ENCODE results near the gene SIGLEC15. TPM values are rescaled to one million over a fixed set of nuclear protein-coding genes. Genes with fewer than 3 reads are reported as not detected.
"Not testable (repeated sequence)": the region's sequence is repeated elsewhere in the genome, so short reads cannot be mapped to it uniquely, and the experiment has no call there.

Gene SIGLEC15
- 1.2 TPM for total RNA-seq (ENCODE audit: insufficient read depth, low replicate concordance)

DNA sequence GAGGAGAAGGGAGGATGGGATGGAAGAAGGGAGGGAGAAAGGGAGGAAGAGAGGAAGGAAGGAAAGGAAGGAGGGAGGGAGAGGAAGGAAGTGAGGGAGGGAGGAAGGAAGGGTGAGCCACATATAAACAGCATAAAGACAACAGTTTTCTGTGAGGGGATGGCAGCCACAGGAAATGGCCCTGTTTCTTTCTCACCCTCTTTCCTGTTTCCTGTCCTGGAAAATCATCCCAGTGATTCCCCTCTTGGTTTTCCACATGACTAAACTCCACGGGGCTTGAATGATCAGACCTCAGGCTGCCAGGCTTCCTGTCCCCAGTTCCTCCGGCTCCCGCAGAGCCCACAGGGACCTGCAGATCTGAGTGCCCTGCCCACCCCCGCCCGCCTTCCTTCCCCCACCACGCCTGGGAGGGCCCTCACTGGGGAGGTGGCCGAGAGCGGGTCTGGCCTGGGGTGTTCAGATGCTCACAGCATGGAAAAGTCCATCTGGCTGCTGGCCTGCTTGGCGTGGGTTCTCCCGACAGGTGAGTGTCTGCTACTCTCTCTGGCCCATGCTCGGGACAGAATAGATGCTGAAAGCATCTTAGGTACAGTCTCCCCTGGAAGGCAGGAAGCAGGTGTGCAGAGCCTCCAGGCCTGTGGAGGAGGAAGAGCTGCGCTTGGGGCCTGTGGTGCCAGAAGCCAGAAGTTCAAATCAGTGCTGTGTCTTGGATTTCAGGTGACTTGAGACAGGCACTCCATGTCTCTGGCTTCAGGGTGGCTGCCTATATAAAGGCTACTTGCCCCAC lies at the start of gene SIGLEC15:
Gene SIGLEC15, plus strand, starts transcription at position 418 of the 787 bp plus-strand sequence. Its CDS starts 54 bp downstream, at position 472.
- DNase-seq (ENCODE audit: low spot score), result no peak

GRCh38 chr18:45775743-45776142 lies 49.7 kb upstream of the SIGLEC15 start:
- DNase-seq (ENCODE audit: low spot score), result no peak

GRCh38 chr18:45777393-45777792 lies 48.1 kb upstream of the SIGLEC15 start:
- DNase-seq (ENCODE audit: low spot score), result no peak

- DNase-seq (ENCODE audit: low spot score), result no peak
Measured at GRCh38 chr18:45780568-45780967, 44.9 kb upstream of the SIGLEC15 start.

GRCh38 chr18:45782662-45783061 lies 42.8 kb upstream of the SIGLEC15 start:
- no peak for DNase-seq (ENCODE audit: low spot score)

GRCh38 chr18:45783097-45784075 lies 42.1 kb upstream of the SIGLEC15 start:
- peak; percentile 50 for DNase-seq (ENCODE audit: low spot score)

DNA sequence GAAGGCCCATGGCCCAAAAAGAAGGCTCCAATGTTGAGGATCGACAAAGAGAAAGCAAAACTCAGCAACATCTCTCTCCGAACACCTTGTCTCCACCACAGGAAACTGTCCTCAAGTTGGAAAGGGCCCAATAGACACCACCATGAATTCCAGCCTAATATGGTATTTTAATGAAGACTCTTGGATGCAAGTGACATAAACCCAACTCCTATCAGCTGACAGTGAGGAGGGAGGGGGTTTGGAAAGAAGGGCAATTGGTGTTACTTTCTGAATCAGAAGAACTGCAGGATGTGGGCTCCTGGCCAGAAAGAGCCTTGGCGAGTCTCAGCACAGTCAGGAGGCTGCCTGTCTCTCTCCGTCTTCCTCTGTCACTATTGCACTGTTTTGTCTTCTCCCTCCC lies 40.3 kb upstream of the SIGLEC15 start:
- DNase-seq (ENCODE audit: low spot score), result no peak

DNA sequence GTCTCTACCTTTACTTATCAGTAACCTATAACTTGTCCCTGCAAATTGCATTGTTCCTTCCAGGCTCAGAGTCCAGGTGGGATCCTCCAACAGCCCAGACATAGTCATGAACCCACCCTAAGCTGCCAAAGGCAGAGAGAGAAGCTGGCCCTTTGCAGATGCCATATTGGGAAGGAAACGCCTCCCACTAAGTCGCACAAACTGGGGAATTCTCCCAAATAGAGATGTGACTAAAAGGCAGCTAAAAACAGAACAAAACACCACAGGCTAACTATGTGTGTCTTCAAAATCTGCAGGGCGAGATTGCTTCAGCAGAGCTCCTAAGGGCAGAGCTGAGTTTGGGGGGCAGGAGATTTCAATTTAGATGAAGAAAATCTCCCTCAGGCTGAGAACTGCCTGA lies 38.5 kb upstream of the SIGLEC15 start:
- no peak for DNase-seq (ENCODE audit: low spot score)

- no peak for DNase-seq (ENCODE audit: low spot score)
Measured at GRCh38 chr18:45787346-45787745, 38.1 kb upstream of the SIGLEC15 start.

DNA sequence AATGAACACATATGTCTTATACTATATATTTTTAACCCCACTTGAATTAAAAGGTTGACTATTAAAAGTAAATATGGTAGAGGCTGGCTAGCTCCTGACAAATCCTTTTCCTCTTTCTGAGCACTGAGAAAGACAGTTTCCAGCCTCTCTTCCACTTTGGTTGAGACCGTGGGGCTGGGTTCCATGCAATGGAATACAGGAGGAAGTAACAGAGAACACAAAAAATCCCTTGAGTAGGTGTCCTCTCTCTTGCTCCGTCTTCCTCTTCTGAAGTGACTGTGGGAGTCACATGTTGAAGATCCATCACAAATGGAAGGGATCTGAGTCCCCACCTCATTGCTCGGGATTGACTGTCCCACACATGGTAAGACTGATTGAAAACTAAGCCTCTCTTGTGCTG lies 36.6 kb upstream of the SIGLEC15 start:
- no peak for DNase-seq (ENCODE audit: low spot score)

GRCh38 chr18:45792506-45793263 lies 32.8 kb upstream of the SIGLEC15 start:
- no peak for DNase-seq (ENCODE audit: low spot score)

DNA sequence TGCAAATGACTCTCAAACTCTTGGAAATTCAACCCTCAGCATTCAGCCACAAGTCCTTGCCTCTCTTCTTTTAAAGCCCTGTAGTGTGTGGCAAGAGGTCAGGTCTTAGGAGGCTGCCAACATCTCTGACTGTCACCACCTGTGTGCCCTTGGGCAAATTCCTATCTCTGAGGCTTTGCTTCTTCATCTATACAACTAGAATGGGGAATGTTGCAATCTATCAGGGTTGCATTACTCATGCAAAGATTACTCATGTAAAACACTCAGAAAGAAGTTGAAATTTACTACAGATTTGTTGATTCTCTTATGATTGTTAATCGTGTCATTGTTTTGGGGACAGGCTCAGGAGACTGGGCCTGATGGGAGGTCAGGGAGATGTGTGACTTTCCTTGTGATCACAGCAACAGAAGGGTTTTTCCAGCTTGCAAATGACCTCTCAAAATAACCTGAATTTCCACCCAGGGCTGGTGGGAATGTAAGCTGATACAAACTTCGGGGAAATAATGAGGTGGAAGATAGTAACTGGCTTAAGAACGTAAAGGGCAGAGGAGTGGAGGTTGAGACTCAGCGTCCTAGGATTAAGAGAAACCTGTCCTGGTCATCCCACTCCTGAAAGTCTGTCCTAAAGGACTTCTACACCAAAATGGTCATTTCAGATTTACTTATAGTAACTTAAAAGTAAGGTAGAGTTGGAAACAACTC lies 32.1 kb upstream of the SIGLEC15 start:
- DNase-seq (ENCODE audit: low spot score), result no peak

GRCh38 chr18:45801416-45802004 lies 24.0 kb upstream of the SIGLEC15 start:
- no peak for DNase-seq (ENCODE audit: low spot score)

DNA sequence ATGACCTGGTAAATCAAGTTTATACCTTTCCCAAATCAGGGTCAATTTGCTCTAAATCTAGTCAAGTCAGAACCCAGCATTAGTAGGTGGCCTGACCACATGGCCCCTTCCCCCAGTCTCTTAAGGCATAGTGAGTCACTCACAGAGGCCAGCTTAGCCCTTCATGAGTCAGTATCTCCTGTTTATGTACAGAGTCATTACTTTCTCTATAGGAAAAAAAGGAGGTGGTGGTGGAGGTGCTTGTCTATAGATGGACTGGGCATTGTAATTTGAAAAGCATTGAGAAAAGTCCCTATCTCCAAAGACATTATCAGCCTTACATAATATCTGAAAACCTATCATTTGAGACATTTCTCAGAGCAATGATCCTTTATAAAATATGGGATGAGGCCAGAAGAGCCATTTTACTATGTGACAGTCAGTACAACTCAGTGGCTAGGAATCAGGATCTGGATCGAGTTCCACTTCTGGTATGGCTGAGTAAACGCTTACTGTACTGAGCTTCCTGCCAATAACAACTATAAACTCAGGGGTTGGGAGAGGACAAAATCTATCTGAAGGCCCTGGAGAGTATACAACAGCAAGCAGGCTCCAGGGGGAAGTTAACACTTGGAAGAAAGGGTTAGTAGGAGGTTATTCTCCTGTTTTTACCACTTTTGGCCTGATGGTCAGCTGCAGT lies 22.5 kb upstream of the SIGLEC15 start:
- peak; percentile 66 for DNase-seq (ENCODE audit: low spot score)

GRCh38 chr18:45805551-45805950 lies 19.9 kb upstream of the SIGLEC15 start:
- DNase-seq (ENCODE audit: low spot score), result no peak

DNA sequence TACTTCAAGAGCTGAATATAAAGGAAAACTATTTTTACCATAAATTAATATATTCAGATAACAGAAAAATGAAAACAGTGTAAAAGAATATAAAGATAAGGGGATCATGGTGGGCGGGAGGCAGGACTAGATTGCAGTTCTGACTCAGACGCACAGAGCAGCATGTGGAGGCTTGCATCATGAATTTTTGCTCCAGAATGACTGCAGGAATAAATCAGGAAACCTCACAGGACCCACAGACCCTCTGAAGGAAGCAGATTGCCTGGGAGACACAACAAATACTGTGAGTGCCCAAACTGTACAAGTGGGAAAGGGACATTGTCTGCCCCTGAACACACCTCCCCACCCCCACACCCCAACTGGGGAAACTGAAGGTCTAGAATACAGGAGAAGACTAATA lies 19.2 kb upstream of the SIGLEC15 start:
- DNase-seq (ENCODE audit: low spot score), result peak; percentile 57

DNA sequence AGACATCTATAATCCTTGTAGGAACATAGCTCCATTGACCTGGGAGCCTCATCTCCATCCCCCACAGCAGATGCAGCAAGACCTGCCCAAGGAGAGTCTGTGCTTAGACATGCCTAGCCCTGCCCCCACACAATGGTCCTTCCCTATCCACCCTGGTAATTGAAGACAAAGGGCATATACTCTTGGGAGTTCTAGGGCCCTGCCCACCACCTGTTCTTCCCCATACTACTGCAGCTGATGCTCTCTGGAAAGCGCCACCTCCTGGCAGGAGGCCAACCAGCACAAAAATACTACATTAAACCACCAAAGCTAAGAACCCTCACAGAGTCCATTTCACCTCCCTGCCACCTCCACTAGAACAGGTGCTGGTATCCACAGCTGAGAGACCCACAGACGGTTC lies 18.3 kb upstream of the SIGLEC15 start:
- not testable (repeated sequence) for DNase-seq (ENCODE audit: low spot score)

DNA sequence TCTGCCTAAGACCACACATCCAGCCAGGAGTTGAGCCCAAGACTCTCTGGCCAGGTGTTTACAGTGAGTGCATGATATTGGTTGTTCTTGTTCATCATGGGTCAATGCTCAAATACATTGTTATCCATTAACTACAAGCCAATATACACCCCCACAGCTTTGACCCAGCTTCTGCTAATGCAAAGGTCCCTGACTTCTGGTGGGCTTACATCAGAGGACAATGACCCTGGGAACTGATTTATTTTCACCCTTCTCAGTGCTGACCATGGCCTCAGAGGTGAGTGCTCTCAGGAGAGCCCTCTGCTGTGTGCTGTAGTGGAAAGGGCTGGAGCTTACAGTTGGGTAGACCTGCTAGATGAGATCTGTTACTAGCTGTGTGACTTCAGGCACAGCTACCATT lies 10.7 kb upstream of the SIGLEC15 start:
- DNase-seq (ENCODE audit: low spot score), result not testable (repeated sequence)

GRCh38 chr18:45817543-45817942 lies 7.9 kb upstream of the SIGLEC15 start:
- DNase-seq (ENCODE audit: low spot score), result no peak

GRCh38 chr18:45818765-45819164 lies 6.7 kb upstream of the SIGLEC15 start:
- DNase-seq (ENCODE audit: low spot score), result not testable (repeated sequence)
